SK-N-SH treated with all-trans-retinoic acid at 6 μM for 48 hours (cell line): ENCODE results near the gene CYRIA.

Experiments used
- ATAC-seq: fragments of 200-7000 bp; cut with Tn5 transposase; 3 replicates; pipeline ENCODE4 v1.9.1; 2020; ENCODE audit warnings: mild to moderate bottlenecking, moderate library complexity
- ARNTL ChIP-seq: fragments of 450-650 bp; formaldehyde crosslinking; IDR thresholded peaks from 2 replicates; pipeline ENCODE4 v1.5.0; 2020; ENCODE audit warnings: low read depth, mild to moderate bottlenecking, moderate library complexity, borderline replicate concordance
- BACH2 ChIP-seq: fragments of 250-450 bp; sonication (Bioruptor Pico); IDR thresholded peaks from 2 replicates; pipeline ENCODE4 v1.9.0; 2021; ENCODE audit warnings: mild to moderate bottlenecking, borderline replicate concordance
- CSDC2 ChIP-seq: fragments of 250-450 bp; sonication (Bioruptor Pico); IDR thresholded peaks from 2 replicates; pipeline ENCODE4 v1.5.0; 2020; ENCODE audit warnings: mild to moderate bottlenecking, moderate library complexity
- GLIS3 ChIP-seq: fragments of 250-450 bp; sonication (Bioruptor Pico); IDR thresholded peaks from 2 replicates; pipeline ENCODE4 v1.5.0; 2020; ENCODE audit warnings: mild to moderate bottlenecking, moderate library complexity
- ISL1 ChIP-seq: fragments of 250-450 bp; sonication (Bioruptor Pico); IDR thresholded peaks from 2 replicates; pipeline ENCODE4 v2.1.2; 2022; ENCODE audit warnings: mild to moderate bottlenecking, moderate library complexity
- OSR1 ChIP-seq: fragments of 250-450 bp; sonication (Bioruptor Pico); IDR thresholded peaks from 2 replicates; pipeline ENCODE4 v1.8.0; 2022; ENCODE audit warnings: moderate library complexity, mild to moderate bottlenecking, inconsistent platforms
- PPARA ChIP-seq: fragments of 250-450 bp; sonication (Bioruptor Pico); IDR thresholded peaks from 2 replicates; pipeline ENCODE4 v1.5.0; 2020; ENCODE audit warnings: mild to moderate bottlenecking, borderline replicate concordance
- RARB ChIP-seq: fragments of 250-450 bp; sonication (Bioruptor Pico); IDR thresholded peaks from 2 replicates; pipeline ENCODE4 v1.8.0; 2021; ENCODE audit warnings: mild to moderate bottlenecking, moderate library complexity
- SNAI2 ChIP-seq: fragments of 250-450 bp; sonication (Bioruptor Pico); IDR thresholded peaks from 2 replicates; pipeline ENCODE4 v1.5.0; 2020; ENCODE audit warnings: mild to moderate bottlenecking, moderate library complexity
- TOX ChIP-seq: fragments of 250-450 bp; sonication (Bioruptor Pico); IDR thresholded peaks from 2 replicates; pipeline ENCODE4 v1.8.0; 2021; ENCODE audit warnings: mild to moderate bottlenecking, moderate library complexity, borderline replicate concordance
- ZC3H10 ChIP-seq: fragments of 250-450 bp; sonication (Bioruptor Pico); IDR thresholded peaks from 2 replicates; pipeline ENCODE4 v1.5.1; 2021; ENCODE audit warnings: mild to moderate bottlenecking, moderate library complexity
- ZFP3 ChIP-seq: fragments of 250-450 bp; sonication (Bioruptor Pico); IDR thresholded peaks from 2 replicates; pipeline ENCODE4 v1.5.0; 2020; ENCODE audit warnings: mild to moderate bottlenecking, moderate library complexity
- ZFP30 ChIP-seq: fragments of 450-650 bp; formaldehyde crosslinking; IDR thresholded peaks from 2 replicates; pipeline ENCODE4 v1.5.0; 2022; ENCODE audit warnings: mild to moderate bottlenecking, moderate library complexity
- ZNF70 ChIP-seq: fragments of 450-650 bp; formaldehyde crosslinking; IDR thresholded peaks from 2 replicates; pipeline ENCODE4 v1.5.0; 2020; ENCODE audit warnings: mild to moderate bottlenecking, moderate library complexity
- ZNF8 ChIP-seq: fragments of 450-650 bp; formaldehyde crosslinking; IDR thresholded peaks from 2 replicates; pipeline ENCODE4 v1.5.0; 2020; ENCODE audit warnings: mild to moderate bottlenecking, moderate library complexity
- TF ChIP-seq, protein P1 (sequence below): fragments of 250-450 bp; sonication (Bioruptor Pico); IDR thresholded peaks from 2 replicates; pipeline ENCODE4 v1.5.1; 2021; ENCODE audit warnings: mild to moderate bottlenecking, moderate library complexity
- TF ChIP-seq, protein P2 (sequence below): fragments of 250-450 bp; sonication (Bioruptor Pico); IDR thresholded peaks from 2 replicates; pipeline ENCODE4 v1.5.1; 2020; ENCODE audit warnings: low read depth, mild to moderate bottlenecking, moderate library complexity
- TF ChIP-seq, protein P3 (sequence below): fragments of 250-450 bp; sonication (Bioruptor Pico); IDR thresholded peaks from 2 replicates; pipeline ENCODE4 v1.5.0; 2020; ENCODE audit warnings: mild to moderate bottlenecking, moderate library complexity
- TF ChIP-seq, protein P4 (sequence below): fragments of 250-450 bp; sonication (Bioruptor Pico); IDR thresholded peaks from 2 replicates; pipeline ENCODE4 v1.8.0; 2020; ENCODE audit warnings: mild to moderate bottlenecking, moderate library complexity, borderline replicate concordance
- TF ChIP-seq, protein P5 (sequence below): fragments of 250-450 bp; sonication (Bioruptor Pico); IDR thresholded peaks from 2 replicates; pipeline ENCODE4 v1.8.0; 2021; ENCODE audit warnings: low read depth, mild to moderate bottlenecking, moderate library complexity, borderline replicate concordance

The CYRIA gene

DNA sequence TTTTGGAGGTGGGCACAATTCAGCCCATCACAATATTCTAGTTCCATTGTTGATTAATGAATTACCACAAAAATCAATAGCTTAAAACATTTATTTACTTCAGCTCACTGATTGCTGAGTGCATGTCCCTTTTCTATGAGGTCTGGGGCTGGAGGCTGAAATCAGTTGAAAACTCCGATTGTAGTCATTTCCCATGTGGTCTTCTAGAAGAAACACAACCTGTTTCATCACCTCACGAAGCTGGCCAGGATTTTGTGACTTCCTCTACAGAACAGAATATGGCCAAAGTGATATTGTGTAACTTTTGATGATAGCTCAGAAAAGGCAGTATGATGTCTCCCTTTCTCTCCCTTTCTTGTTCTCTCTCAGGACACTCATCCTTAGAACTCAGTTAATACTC, 44.1 kb upstream of the CYRIA start:
- no peak for TF ChIP-seq ISL1 (CRISPR knock-in tag)
- no peak for TF ChIP-seq ZC3H10 (CRISPR knock-in tag)
- no peak for TF ChIP-seq SNAI2 (CRISPR knock-in tag)
- no peak for TF ChIP-seq RARB (CRISPR knock-in tag)
- TF ChIP-seq ZFP30 (CRISPR knock-in tag): no peak
- no peak for TF ChIP-seq ARNTL (CRISPR knock-in tag)
- TF ChIP-seq CSDC2: no peak
- TF ChIP-seq ZNF70 (CRISPR knock-in tag): no peak
- no peak for TF ChIP-seq TOX (CRISPR knock-in tag)
- TF ChIP-seq, protein P1, sequence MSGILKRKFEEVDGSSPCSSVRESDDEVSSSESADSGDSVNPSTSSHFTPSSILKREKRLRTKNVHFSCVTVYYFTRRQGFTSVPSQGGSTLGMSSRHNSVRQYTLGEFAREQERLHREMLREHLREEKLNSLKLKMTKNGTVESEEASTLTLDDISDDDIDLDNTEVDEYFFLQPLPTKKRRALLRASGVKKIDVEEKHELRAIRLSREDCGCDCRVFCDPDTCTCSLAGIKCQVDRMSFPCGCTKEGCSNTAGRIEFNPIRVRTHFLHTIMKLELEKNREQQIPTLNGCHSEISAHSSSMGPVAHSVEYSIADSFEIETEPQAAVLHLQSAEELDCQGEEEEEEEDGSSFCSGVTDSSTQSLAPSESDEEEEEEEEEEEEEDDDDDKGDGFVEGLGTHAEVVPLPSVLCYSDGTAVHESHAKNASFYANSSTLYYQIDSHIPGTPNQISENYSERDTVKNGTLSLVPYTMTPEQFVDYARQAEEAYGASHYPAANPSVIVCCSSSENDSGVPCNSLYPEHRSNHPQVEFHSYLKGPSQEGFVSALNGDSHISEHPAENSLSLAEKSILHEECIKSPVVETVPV: no peak
- TF ChIP-seq, protein P2, sequence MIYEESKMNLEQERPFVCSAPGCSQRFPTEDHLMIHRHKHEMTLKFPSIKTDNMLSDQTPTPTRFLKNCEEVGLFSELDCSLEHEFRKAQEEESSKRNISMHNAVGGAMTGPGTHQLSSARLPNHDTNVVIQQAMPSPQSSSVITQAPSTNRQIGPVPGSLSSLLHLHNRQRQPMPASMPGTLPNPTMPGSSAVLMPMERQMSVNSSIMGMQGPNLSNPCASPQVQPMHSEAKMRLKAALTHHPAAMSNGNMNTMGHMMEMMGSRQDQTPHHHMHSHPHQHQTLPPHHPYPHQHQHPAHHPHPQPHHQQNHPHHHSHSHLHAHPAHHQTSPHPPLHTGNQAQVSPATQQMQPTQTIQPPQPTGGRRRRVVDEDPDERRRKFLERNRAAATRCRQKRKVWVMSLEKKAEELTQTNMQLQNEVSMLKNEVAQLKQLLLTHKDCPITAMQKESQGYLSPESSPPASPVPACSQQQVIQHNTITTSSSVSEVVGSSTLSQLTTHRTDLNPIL (CRISPR knock-in tag): no peak
- no peak for TF ChIP-seq OSR1

DNA sequence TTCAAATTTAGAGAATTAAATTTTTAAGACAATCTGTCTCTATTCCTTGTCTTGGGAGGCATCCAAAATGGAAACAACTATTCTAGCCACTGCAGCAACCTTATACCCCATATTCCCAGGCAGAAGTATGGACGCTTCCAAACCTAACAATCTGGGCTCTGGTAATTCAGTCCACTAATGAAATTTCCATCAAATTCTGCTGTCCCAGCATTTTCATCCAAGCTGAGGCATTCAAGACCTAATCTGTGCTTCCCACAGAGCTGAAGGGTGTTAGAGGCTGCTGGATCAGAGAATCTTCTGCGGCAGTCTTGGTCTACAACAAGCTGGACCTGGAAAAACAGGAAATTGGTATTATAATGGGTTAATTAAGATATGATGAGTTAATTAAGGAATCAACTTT, 42.5 kb upstream of the CYRIA start:
- no peak for ATAC-seq
- no peak for TF ChIP-seq ARNTL (CRISPR knock-in tag)
- TF ChIP-seq, protein P3, sequence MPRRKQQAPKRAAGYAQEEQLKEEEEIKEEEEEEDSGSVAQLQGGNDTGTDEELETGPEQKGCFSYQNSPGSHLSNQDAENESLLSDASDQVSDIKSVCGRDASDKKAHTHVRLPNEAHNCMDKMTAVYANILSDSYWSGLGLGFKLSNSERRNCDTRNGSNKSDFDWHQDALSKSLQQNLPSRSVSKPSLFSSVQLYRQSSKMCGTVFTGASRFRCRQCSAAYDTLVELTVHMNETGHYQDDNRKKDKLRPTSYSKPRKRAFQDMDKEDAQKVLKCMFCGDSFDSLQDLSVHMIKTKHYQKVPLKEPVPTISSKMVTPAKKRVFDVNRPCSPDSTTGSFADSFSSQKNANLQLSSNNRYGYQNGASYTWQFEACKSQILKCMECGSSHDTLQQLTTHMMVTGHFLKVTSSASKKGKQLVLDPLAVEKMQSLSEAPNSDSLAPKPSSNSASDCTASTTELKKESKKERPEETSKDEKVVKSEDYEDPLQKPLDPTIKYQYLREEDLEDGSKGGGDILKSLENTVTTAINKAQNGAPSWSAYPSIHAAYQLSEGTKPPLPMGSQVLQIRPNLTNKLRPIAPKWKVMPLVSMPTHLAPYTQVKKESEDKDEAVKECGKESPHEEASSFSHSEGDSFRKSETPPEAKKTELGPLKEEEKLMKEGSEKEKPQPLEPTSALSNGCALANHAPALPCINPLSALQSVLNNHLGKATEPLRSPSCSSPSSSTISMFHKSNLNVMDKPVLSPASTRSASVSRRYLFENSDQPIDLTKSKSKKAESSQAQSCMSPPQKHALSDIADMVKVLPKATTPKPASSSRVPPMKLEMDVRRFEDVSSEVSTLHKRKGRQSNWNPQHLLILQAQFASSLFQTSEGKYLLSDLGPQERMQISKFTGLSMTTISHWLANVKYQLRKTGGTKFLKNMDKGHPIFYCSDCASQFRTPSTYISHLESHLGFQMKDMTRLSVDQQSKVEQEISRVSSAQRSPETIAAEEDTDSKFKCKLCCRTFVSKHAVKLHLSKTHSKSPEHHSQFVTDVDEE (CRISPR knock-in tag): no peak
- no peak for TF ChIP-seq SNAI2 (CRISPR knock-in tag)
- no peak for TF ChIP-seq ZC3H10 (CRISPR knock-in tag)
- TF ChIP-seq, protein P1: no peak
- no peak for TF ChIP-seq RARB (CRISPR knock-in tag)
- no peak for TF ChIP-seq BACH2 (CRISPR knock-in tag)
- TF ChIP-seq, protein P4, sequence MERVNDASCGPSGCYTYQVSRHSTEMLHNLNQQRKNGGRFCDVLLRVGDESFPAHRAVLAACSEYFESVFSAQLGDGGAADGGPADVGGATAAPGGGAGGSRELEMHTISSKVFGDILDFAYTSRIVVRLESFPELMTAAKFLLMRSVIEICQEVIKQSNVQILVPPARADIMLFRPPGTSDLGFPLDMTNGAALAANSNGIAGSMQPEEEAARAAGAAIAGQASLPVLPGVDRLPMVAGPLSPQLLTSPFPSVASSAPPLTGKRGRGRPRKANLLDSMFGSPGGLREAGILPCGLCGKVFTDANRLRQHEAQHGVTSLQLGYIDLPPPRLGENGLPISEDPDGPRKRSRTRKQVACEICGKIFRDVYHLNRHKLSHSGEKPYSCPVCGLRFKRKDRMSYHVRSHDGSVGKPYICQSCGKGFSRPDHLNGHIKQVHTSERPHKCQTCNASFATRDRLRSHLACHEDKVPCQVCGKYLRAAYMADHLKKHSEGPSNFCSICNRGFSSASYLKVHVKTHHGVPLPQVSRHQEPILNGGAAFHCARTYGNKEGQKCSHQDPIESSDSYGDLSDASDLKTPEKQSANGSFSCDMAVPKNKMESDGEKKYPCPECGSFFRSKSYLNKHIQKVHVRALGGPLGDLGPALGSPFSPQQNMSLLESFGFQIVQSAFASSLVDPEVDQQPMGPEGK (CRISPR knock-in tag): no peak
- no peak for TF ChIP-seq ZNF8 (CRISPR knock-in tag)
- no peak for TF ChIP-seq TOX (CRISPR knock-in tag)
- TF ChIP-seq, protein P5, sequence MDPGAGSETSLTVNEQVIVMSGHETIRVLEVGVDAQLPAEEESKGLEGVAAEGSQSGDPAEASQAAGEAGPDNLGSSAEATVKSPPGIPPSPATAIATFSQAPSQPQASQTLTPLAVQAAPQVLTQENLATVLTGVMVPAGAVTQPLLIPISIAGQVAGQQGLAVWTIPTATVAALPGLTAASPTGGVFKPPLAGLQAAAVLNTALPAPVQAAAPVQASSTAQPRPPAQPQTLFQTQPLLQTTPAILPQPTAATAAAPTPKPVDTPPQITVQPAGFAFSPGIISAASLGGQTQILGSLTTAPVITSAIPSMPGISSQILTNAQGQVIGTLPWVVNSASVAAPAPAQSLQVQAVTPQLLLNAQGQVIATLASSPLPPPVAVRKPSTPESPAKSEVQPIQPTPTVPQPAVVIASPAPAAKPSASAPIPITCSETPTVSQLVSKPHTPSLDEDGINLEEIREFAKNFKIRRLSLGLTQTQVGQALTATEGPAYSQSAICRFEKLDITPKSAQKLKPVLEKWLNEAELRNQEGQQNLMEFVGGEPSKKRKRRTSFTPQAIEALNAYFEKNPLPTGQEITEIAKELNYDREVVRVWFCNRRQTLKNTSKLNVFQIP (CRISPR knock-in tag): no peak
- no peak for TF ChIP-seq OSR1
- TF ChIP-seq CSDC2: no peak
- TF ChIP-seq ZNF70 (CRISPR knock-in tag): no peak
- TF ChIP-seq, all 23 proteins: peak for 0

More for the DNA sequence above, 44.1 kb upstream of the CYRIA start:
- no peak for ATAC-seq

DNA sequence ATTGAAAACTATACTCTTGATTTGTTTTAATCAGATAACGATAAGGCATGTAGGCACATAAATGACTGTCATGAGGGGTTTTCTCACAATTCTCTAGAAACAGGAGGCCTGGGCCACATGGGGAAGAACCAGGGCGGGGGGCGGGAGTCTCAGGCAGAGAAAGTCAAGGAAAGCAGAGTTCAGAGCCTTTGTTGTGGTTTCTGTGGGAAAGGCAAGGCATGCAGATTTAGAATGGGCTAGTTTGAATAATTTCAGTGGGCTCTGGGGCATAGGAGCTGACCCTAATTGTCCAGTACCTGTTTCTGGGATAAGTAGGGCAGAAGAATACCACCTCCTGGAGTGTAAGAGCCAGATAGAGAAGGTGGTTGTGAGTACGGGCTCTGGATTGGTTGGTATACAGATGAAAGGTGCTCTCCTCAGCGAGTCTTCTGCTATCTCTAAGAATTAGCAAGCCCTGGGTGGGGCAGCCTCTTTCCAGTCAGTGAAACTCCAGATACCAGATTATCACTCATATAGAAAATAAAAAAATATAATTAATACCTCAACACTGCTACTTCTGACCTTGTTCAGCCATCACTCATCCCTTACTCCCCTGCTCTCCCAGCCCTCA, 41.5 kb upstream of the CYRIA start:
- ATAC-seq: no peak
- TF ChIP-seq ZNF70 (CRISPR knock-in tag) (no peak), ZFP3 (no peak), ISL1 (CRISPR knock-in tag) (no peak), PPARA (CRISPR knock-in tag) (no peak), SNAI2 (CRISPR knock-in tag) (no peak), GLIS3 (CRISPR knock-in tag) (no peak), ZC3H10 (CRISPR knock-in tag) (no peak), ARNTL (CRISPR knock-in tag) (no peak), RARB (CRISPR knock-in tag) (no peak), ZFP30 (CRISPR knock-in tag) (no peak)
- TF ChIP-seq, protein P4 (CRISPR knock-in tag): no peak
- TF ChIP-seq, protein P3 (CRISPR knock-in tag): no peak
